DOHH2 (cell line): ENCODE data around the gene AASDHPPT.

Experiments used
- CTCF ChIP-seq: fragments of 200-600 bp; sonication (generic); IDR thresholded peaks from one replicate; pipeline ENCODE4 v1.5.1; 2014; ENCODE audit warnings: antibody characterized with exemption, mild to moderate bottlenecking, low read depth, low read length; ENCODE audit not compliant: poor library complexity, severe bottlenecking
- EZH2phosphoT487 ChIP-seq: fragments of 200-600 bp; sonication (generic); IDR thresholded peaks from 2 replicates; pipeline ENCODE4 v1.6.1; 2017; ENCODE audit warnings: borderline replicate concordance, mild to moderate bottlenecking, antibody characterized with exemption, low read length, moderate library complexity, mixed read lengths

GRCh38 chr11:106086850-106087249 is 9.4 kb downstream of the AASDHPPT start:
- TF ChIP-seq CTCF (no peak), EZH2phosphoT487 (no peak)
